GM12864 (cell line): ENCODE results near the gene SPTA1.

Source experiments
- DNase-seq: peaks from one replicate; pipeline ENCODE4 v3.0.0-alpha.2; 2011; ENCODE audit warnings: low read depth
- H3K4me3 ChIP-seq: 2 replicates; pipeline ENCODE4 v1.5.1; 2011; ENCODE audit warnings: mild to moderate bottlenecking, low read depth, low read length, control low read depth
- CTCF ChIP-seq: IDR thresholded peaks from 2 replicates; pipeline ENCODE4 v1.5.1; 2011; ENCODE audit warnings: low read depth, mild to moderate bottlenecking, moderate library complexity, low read length, control low read depth, inconsistent platforms; ENCODE audit errors: missing control alignments

The SPTA1 gene

GRCh38 chr1:158724442-158724841 lies 37.9 kb upstream of the SPTA1 start:
- DNase-seq: no peak
- TF ChIP-seq CTCF: no peak
- H3K4me3 ChIP-seq: no peak overlapping the region

- no peak for TF ChIP-seq CTCF
- no peak for DNase-seq
- no peak within 1 kb of the TSS for H3K4me3 ChIP-seq
Measured at GRCh38 chr1:158720620-158721019, 34.1 kb upstream of the SPTA1 start, which contains the start of gene OR6K3. Gene OR6K3 (minus strand): TSS chr1:158720720. CDS start chr1:158718115, 2,605 bp downstream.

GRCh38 chr1:158719664-158720063 lies 33.1 kb upstream of the SPTA1 start:
- DNase-seq: no peak
- TF ChIP-seq CTCF: no peak
- H3K4me3 ChIP-seq: no peak overlapping the region

GRCh38 chr1:158717344-158717743 lies 30.8 kb upstream of the SPTA1 start:
- DNase-seq: no peak
- TF ChIP-seq CTCF: no peak
- no peak overlapping the region for H3K4me3 ChIP-seq

GRCh38 chr1:158716335-158716734 lies 29.8 kb upstream of the SPTA1 start:
- H3K4me3 ChIP-seq: no peak overlapping the region
- DNase-seq: no peak
- no peak for TF ChIP-seq CTCF

- no peak for TF ChIP-seq CTCF
- DNase-seq: no peak
Measured at GRCh38 chr1:158714754-158715153, 28.2 kb upstream of the SPTA1 start.

GRCh38 chr1:158711098-158711497 lies 24.6 kb upstream of the SPTA1 start:
- no peak for TF ChIP-seq CTCF
- no peak for DNase-seq
- no peak overlapping the region for H3K4me3 ChIP-seq

More at GRCh38 chr1:158714754-158715153, 28.2 kb upstream of the SPTA1 start:
- H3K4me3 ChIP-seq: no peak overlapping the region
